ENCODE measurements around the gene TTYH1.
A peak's percentile ranks its signal among the peaks of the same experiment; 100 is the strongest.

Gene TTYH1

DNA sequence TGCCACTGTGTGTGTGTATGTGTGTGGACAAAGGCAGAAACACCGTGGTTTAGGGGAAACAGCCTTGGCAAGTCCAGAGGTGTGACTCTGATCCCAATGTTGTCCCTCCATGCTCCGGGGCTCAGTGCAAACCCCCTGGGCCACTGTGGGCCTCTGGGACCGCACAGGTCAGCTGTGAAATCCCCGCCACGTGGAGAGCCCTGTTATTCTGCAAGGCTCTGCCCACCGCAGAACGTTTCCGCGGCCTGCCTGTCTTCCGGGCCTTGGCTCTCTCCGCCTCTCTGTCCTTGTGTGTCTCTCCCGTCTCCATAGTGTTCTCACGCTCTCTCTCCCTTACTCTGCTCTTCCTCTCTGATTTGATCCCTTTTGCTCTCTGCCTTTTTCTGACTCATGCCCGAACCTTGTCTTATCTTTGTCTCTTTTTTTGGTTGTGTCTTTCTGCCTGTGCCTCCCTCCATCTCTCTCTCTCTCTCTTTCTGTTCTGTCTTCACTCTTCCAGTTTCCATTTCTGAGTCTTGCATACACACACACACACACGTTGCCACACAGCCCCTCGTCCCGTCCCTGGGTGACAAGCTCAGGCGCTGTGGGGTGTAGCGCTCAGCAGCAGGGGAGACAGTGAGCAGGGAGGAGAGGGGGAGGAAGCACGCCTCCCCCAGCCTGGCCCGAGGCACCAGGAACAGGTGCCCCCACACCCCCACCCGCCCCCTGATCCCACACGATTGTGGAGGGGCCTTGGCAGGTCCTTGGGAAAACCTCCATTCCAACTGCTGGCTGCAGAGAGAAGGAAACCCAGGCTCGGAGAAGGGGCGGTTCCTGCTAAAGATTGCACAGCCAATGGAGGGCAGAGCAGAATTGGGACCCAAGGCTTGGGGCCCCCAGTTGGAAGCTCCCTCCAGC lies 3.0 kb downstream of the TTYH1 start:
- H3K4me3 ChIP-seq: no peak overlapping the region
- DNase-seq (ENCODE audit: low read depth, low spot score): no peak
- H3K9ac ChIP-seq (ENCODE audit: insufficient read length): no peak overlapping the region
- H3K36me3 ChIP-seq (ENCODE audit: insufficient read depth, low read length): no peaks in the 10 kb centered on the region
- H3K27ac ChIP-seq: no peak overlapping the region
- TF ChIP-seq FOXP2 (optimal IDR thresholded peaks at IDR 0.05; ENCODE audit: control extremely low read depth, extremely low read length, insufficient read depth): no peak
- H3K9me3 ChIP-seq (ENCODE audit: low read depth, low read length): no peaks in the 10 kb centered on the region

DNA sequence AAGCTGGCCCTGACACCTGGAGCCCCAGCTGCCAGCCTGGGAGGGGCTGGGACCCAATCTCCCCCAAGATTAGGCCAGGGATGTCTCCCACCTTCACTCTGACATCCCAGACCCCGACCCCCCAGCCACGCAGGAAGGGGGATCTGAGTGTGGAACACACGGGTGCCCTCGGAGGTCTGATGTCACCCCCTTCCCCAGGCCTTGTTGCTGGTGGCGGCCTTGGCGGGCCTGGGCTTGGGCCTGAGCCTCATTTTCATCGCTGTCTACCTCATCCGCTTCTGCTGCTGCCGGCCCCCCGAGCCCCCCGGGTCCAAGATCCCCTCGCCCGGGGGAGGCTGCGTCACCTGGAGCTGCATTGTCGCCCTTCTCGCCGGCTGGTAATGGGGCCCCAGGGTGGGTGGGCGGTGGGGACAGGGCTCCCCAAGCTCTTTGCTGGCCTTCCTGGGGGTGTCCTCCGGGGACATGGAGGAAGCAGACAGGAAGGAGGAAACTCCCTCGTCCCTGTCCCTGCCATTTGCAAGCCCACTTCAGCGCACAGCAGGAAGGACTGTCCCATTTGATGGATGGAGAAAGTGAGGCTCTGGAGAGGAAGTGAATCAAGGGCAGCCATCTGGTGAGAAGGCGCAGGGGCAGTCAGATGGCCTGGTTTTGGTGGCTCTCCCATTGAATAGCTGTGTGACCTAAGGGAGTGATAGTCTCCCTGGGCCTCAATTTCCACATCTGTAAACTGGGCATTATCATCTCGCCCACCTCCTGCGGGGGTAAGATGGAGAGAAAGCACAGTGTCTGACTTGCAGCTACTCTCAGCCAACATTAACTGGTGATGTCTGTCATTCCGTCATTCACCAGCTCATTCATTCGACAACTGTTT lies 3.9 kb downstream of the TTYH1 start:
- Histone ChIP-seq H3K9me3 (ENCODE audit: low read depth, low read length) (no peaks in the 10 kb centered on the region), H3K27ac (no peak overlapping the region), H3K36me3 (ENCODE audit: insufficient read depth, low read length) (no peaks in the 10 kb centered on the region), H3K9ac (ENCODE audit: insufficient read length) (no peak overlapping the region), H3K4me3 (no peak overlapping the region)
- TF ChIP-seq POLR2AphosphoS5 (IDR thresholded peaks at IDR 0.05; ENCODE audit: borderline replicate concordance, low read depth, low read length) (no peak), EZH2 (IDR thresholded peaks at IDR 0.05) (no peak), FOXP2 (optimal IDR thresholded peaks at IDR 0.05; ENCODE audit: control extremely low read depth, extremely low read length, insufficient read depth) (no peak)
- no peak for DNase-seq (ENCODE audit: low read depth, low spot score)

DNA sequence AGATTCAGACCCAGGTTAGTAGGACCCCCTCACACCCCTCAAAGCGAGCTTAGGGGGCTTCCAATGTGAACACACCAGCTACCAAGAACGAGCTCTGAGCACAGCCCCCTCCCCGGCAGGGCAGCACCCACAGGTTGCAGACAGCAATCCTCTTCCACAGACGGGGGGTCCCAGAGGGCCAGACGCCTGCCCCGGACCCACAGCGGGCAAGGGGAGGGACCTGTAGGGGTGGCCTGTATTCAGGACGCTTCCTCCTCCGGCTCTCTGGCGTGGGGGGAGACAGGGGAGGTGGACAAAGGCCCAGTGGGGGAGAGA lies 4.8 kb downstream of the TTYH1 start:
- H3K9ac ChIP-seq (ENCODE audit: insufficient read length): no peak overlapping the region

DNA sequence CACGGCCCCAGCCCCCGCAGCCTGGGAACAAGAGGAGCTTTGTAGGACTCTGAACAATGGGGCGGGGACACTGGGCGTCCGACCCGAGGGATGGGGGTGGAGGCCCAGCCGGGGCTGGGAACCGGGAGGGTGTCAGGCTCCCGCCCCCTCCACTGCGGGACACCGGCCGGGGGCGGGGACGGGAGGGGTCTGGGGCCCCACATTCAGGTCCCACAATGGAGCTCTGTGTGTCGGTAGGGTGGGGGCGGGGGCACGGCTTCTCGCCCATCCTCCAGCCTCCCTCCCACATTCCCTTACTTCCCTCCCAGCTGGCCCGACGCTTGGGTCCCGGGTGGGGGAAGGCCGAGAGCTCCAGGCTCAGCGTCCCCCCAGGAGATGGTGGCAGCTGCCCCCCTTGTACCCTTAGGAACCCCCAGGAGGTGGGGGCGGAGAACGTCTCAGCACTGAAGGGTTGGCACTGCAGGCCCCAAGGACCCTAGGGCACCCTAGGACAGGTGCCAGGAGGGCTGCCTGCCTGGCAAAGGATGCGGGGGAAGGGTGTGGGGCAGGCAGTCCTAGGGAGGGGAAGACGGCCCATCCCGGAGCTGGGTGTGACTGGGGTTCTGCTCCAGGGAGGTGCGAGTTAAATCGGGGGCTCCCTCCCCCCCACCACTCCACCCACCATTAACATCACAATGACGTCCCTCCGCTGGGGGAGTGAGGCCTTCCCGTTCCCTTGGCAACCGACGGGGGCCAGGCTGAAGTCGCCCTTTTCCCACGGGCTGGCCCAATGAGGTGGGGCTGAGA lies 5.3 kb downstream of the TTYH1 start:
- TF ChIP-seq FOXP2 (optimal IDR thresholded peaks at IDR 0.05; ENCODE audit: control extremely low read depth, extremely low read length, insufficient read depth): no peak
- no peak for TF ChIP-seq POLR2AphosphoS5 (IDR thresholded peaks at IDR 0.05; ENCODE audit: borderline replicate concordance, low read depth, low read length)
- no peaks in the 10 kb centered on the region for H3K9me3 ChIP-seq (ENCODE audit: low read depth, low read length)
- no peak overlapping the region for H3K27ac ChIP-seq
- DNase-seq (ENCODE audit: low read depth, low spot score): no peak
- H3K36me3 ChIP-seq (ENCODE audit: insufficient read depth, low read length): no peaks in the 10 kb centered on the region
- 0 out of 2 replicates have a peak overlapping the region, but pooled peaks have one; percentile 25 for H3K4me3 ChIP-seq
- no peak overlapping the region for H3K9ac ChIP-seq (ENCODE audit: insufficient read length)

More for the DNA sequence above, 4.8 kb downstream of the TTYH1 start:
- TF ChIP-seq POLR2AphosphoS5 (IDR thresholded peaks at IDR 0.05; ENCODE audit: borderline replicate concordance, low read depth, low read length) (no peak), FOXP2 (optimal IDR thresholded peaks at IDR 0.05; ENCODE audit: control extremely low read depth, extremely low read length, insufficient read depth) (no peak), EZH2 (IDR thresholded peaks at IDR 0.05) (no peak)
- H3K4me3 ChIP-seq: no peak overlapping the region
- no peaks in the 10 kb centered on the region for H3K9me3 ChIP-seq (ENCODE audit: low read depth, low read length)
- H3K36me3 ChIP-seq (ENCODE audit: insufficient read depth, low read length): no peaks in the 10 kb centered on the region
- no peak overlapping the region for H3K27ac ChIP-seq
- DNase-seq (ENCODE audit: low read depth, low spot score): no peak

DNA sequence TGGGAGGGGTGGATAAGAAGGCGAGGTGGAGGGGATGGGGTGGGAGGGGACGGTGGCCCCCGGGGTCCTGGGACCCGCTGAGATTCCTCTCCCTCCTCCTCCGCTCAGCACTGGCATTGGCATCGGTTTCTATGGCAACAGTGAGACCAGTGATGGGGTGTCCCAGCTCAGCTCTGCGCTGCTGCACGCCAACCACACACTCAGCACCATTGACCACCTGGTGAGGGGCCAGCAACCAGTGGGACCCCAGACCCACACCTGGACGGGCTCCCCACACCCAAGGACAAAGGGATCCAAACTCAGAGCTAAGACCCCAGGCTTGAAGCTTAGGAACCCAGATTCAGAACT lies 5.9 kb downstream of the TTYH1 start:
- no peak overlapping the region for H3K9ac ChIP-seq (ENCODE audit: insufficient read length)
- TF ChIP-seq EZH2 (IDR thresholded peaks at IDR 0.05): no peak
- no peak for TF ChIP-seq POLR2AphosphoS5 (IDR thresholded peaks at IDR 0.05; ENCODE audit: borderline replicate concordance, low read depth, low read length)
- no peak for TF ChIP-seq FOXP2 (optimal IDR thresholded peaks at IDR 0.05; ENCODE audit: control extremely low read depth, extremely low read length, insufficient read depth)
- no peak overlapping the region for H3K27ac ChIP-seq
- no peak overlapping the region for H3K4me3 ChIP-seq
- no peak for DNase-seq (ENCODE audit: low read depth, low spot score)
- H3K36me3 ChIP-seq (ENCODE audit: insufficient read depth, low read length): no peaks in the 10 kb centered on the region
- no peaks in the 10 kb centered on the region for H3K9me3 ChIP-seq (ENCODE audit: low read depth, low read length)

DNA sequence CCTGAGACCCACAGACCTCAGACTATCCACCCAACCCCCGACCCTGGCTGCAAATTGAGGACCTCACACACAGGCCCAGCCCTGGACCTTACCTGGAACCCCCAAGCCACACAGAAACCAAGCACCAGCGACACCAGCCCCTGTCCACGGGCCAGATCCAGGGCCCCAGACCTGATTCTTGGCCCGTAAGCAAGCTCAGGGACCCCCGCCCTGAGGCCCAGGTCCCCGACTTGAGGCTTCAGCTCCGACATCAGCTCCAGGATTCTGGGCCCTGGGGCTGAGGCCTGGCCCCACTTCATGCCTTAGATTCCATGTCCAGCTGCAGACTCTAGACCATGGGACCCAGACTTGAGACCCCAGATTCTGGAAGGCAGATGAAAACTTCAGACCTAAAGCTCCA lies 6.3 kb downstream of the TTYH1 start:
- no peak overlapping the region for H3K4me3 ChIP-seq
- H3K9ac ChIP-seq (ENCODE audit: insufficient read length): no peak overlapping the region
- no peak for DNase-seq (ENCODE audit: low read depth, low spot score)
- H3K9me3 ChIP-seq (ENCODE audit: low read depth, low read length): no peaks in the 10 kb centered on the region
- TF ChIP-seq FOXP2 (optimal IDR thresholded peaks at IDR 0.05; ENCODE audit: control extremely low read depth, extremely low read length, insufficient read depth) (no peak), POLR2AphosphoS5 (IDR thresholded peaks at IDR 0.05; ENCODE audit: borderline replicate concordance, low read depth, low read length) (no peak)
- no peak overlapping the region for H3K27ac ChIP-seq
- no peaks in the 10 kb centered on the region for H3K36me3 ChIP-seq (ENCODE audit: insufficient read depth, low read length)

DNA sequence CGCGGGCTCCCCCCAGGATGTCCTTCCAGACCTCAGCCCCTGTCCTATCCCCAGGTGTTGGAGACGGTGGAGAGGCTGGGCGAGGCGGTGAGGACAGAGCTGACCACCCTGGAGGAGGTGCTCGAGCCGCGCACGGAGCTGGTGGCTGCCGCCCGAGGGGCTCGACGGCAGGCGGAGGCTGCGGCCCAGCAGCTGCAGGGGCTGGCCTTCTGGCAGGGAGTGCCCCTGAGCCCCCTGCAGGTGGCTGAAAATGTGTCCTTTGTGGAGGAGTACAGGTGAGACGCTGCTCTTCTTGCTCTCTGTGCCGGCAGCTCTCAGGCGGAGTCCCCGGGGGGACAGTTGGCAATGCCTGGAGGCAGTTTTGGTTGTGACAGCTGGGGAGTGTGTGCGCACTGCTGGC lies 6.9 kb downstream of the TTYH1 start:
- no peaks in the 10 kb centered on the region for H3K9me3 ChIP-seq (ENCODE audit: low read depth, low read length)
- no peak overlapping the region for H3K4me3 ChIP-seq
- no peak overlapping the region for H3K9ac ChIP-seq (ENCODE audit: insufficient read length)
- no peak overlapping the region for H3K27ac ChIP-seq
- TF ChIP-seq EZH2 (IDR thresholded peaks at IDR 0.05) (no peak), POLR2AphosphoS5 (IDR thresholded peaks at IDR 0.05; ENCODE audit: borderline replicate concordance, low read depth, low read length) (no peak), FOXP2 (optimal IDR thresholded peaks at IDR 0.05; ENCODE audit: control extremely low read depth, extremely low read length, insufficient read depth) (no peak)
- no peaks in the 10 kb centered on the region for H3K36me3 ChIP-seq (ENCODE audit: insufficient read depth, low read length)
- no peak for DNase-seq (ENCODE audit: low read depth, low spot score)

DNA sequence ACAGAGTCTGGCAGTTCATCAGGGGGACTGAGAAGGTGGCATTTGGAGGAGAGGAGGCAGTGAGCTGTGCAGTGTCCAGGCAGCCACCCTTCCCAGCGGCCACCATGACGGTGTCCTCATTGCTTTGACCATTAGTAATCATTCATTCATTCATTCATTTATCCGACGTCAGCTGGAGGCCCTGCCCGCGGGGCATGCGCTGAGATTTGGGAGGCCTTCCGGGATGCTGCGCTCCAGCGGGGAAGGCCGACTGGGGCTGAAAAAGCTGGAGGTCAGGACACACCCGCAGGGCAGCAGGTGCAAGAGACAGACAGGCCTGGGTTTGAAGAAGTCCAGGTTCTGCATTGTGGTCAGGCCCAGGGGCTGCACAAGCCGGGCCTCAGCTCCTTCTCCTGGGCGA lies 8.9 kb downstream of the TTYH1 start:
- no peaks in the 10 kb centered on the region for H3K9me3 ChIP-seq (ENCODE audit: low read depth, low read length)
- H3K36me3 ChIP-seq (ENCODE audit: insufficient read depth, low read length): no peaks in the 10 kb centered on the region
- H3K4me3 ChIP-seq: no peak overlapping the region
- H3K27ac ChIP-seq: no peak overlapping the region
- no peak for TF ChIP-seq POLR2AphosphoS5 (IDR thresholded peaks at IDR 0.05; ENCODE audit: borderline replicate concordance, low read depth, low read length)
- H3K9ac ChIP-seq (ENCODE audit: insufficient read length): no peak overlapping the region
- DNase-seq (ENCODE audit: low read depth, low spot score): no peak
